Ramos (cell line): ENCODE results near the gene NMNAT2.
"Not testable (repeated sequence)": the region's sequence is repeated elsewhere in the genome, so short reads cannot be mapped to it uniquely, and the experiment has no call there.

Experiments used
- in situ Hi-C: fragments of 300-500 bp; cut with MboI; formaldehyde crosslinking; loops from one replicate; pipeline ENCODE4 v1.14.3; 2022; ENCODE audit warnings: low sequenced_read_pairs; ENCODE audit not compliant: unreplicated experiment

Gene NMNAT2

DNA sequence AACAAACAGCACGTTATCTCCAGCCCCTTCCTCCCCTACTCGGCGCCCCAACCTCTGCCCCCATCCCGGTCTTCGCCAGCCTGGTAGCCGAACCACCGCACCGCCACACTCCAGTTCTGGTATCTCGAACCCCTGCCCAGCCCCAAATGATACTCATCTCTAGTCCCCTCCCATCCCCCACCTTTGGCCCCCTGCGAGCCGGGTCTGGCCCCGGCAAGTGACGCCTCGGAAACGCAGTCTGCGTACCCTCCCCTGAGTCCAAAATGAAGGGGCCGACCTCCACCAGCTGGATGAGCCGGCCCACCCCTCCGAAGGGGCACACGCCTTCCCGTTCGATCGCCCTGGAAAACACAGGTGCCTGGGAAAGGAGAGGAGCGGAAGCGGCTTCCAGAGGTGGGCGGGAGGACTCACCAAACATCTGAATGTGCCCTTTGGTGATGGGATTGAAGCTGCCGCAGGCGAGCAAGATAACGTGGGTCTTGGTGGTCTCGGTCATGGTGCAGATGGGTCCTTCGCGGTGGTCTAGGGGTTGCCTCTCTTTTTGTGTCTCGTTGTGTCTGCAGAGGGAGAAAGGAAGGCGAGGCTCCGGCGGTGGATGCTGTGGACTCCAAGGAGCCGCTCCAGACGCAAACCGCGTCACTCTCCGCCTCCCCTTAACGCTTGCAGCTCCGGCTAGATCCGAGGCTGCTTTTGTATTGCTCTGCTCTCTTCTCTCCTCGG lies at the start of gene NMNAT2:
Gene NMNAT2 (minus strand): TSS at position 609 of the 720 bp plus-strand sequence. CDS start 113 bp downstream, at position 496.
- in situ Hi-C loops = no loop called here

DNA sequence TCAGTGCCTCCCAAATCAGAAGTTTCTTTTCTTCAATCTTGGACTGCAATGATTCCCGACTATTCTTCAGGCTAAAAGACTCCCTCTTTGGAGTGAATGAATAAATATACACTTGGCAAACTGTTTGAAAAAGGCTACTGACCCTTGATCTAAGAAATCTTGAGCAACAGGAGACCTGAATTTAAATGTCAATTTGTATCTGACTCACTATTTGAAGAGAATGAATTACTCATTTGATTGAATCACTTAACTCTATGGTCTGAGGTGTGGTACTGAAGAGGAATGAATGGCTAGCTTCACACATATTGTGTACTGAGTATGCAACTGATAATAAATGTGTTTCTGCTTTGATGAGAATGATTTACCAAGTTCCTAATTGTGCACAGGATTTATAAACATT lies 49.5 kb upstream of the NMNAT2 start:
- in situ Hi-C loops = no loop called here

DNA sequence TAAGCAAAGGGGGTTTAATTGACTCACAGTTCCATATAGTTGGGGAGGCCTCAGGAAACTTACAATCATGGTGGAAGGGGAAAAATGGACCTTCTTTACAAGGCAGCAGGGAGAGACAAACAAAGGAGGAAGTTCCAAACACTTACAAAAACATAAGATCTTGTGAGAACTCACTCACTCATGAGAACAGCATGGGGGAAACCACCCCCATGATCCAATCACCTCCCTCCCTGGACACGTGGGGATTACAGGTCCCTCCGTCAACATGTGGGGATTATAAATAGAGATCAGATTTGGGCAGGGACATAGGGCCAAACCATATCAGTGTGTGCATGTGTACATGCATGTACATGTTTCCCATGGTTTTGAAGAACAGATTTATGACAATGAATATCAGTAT lies 48.6 kb upstream of the NMNAT2 start:
- in situ Hi-C loops = no loop called here

DNA sequence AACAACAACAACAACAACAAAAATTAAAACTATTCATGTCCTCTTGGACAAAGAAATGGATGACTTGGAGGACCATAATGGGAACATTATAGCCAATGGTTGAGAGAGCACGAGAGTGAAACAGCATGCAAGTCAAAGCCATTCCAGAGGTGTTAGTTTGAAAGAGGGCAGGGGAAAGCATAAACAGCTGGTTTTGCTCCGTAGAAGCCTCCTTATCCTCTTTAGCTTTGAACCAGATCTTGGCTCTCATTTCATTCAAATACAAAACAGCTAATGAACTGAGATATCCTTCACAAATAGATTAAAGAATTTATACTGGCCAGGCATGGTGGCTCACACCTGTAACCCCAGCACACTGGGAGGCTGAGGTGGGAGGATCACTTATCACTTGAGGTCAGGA lies 45.4 kb upstream of the NMNAT2 start:
- in situ Hi-C loops = no loop called here

DNA sequence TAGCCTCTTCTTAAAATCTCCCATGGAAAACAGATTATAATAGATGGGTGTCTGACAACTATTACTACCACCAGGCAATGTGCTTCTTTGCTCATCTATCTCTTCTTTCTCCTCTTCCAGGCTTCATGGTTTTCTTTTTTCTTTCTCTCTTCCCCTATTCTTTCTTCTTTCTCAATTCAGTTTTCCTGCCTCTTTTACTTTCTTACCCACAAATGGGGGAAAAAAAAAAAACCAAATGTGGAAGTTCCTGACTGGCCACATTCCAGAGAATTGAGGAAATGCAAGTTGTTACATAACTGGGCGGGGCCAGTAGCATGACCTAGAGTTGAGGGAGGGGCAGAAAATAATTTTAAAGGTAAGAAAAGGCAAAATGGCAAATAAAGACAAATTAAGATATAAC lies 43.2 kb upstream of the NMNAT2 start:
- in situ Hi-C loops = no loop called here

DNA sequence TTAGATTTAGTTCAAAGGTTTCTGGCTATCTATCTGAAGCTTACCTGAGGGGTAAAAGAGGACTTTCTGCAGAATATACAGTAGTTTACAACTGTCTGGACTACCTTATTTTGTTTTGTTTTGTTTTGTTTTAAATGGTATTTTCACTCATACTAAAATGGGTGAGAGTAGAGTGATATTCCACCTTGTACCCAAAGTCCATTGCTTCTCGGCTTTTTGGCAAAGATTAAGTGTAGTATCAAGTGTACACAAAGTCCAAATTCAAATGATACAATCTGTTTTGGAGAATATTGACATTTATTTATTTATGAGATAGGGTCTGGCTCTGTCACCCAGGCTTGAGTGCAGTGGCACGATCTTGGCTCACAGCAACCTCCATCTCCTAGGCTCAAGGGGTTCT lies 42.4 kb upstream of the NMNAT2 start:
- in situ Hi-C loops = no loop called here

DNA sequence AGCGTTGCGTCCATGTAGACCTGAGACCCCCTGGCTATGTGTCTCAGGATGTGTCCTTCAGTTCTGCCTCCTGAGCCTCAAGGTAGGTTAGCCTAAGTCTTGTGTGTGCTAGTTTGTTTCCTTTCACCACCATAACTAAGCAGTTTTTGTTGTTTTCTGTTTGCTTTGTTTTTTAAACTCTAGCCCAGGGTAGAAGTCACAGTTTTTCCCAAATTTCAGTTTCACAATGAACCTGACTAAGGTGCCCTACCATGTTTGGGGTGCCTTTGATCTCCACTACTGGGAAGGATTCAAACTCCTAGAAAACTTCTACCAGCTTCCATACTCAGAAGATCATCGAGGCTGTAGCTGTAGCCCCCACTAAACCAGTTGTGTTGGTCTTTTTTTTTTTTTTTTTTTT lies 39.3 kb upstream of the NMNAT2 start:
- in situ Hi-C loops = no loop called here

DNA sequence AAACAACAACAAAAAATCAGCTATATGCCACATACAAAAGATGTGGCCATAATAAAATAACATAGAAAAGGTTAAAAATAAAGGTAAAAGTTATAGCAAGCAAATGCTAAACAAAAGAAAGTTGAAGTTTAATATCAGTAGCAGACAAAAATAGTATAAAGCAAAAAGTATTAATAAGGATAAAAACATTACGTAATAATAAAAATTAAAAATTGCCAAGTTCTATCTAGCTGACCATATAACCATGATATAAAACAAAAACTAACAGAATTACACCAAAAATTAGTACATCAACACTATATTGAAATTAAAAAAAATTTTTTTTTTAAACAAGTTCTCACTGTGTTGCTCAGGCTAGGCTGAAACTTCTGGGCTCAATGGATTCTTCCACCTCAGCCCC lies 38.6 kb upstream of the NMNAT2 start:
- in situ Hi-C loops = no loop called here

DNA sequence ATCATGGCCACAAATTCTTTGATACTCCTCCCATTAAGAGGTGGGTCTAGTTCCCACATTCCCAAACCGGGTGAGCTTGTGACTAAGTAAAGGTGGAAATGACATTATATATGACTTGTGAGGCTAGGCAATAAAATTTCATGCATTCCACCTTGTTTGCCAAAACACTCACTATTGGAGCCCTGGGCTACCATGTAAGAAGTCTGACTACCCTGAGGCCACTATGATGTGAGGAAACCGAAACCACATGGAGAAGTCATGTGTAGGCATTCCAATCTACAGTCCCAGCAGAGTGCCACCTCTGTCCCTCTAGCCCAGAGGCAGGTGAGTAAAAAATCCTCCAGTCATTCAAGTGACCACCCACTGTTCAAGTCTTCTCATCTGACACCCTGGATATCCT lies 36.2 kb upstream of the NMNAT2 start:
- in situ Hi-C loops = no loop called here

DNA sequence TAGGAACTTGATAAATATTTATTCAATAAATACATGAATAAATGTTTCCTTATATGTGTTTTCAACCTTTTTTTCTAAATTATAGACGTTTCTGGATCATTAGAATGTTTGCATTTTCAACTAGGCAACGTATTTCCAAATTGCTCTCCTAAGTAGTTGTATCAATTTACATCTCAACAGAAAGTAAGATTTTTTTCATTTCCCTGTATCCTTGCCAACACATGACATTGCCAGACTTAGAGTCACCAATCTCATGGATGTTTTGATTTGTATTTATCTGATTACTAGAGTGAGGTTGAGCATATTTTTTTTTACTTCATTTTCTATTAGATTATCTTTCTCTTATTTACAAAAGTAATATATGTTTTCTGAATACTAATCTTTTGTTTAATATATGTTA lies 31.9 kb upstream of the NMNAT2 start:
- in situ Hi-C loops = no loop called here

DNA sequence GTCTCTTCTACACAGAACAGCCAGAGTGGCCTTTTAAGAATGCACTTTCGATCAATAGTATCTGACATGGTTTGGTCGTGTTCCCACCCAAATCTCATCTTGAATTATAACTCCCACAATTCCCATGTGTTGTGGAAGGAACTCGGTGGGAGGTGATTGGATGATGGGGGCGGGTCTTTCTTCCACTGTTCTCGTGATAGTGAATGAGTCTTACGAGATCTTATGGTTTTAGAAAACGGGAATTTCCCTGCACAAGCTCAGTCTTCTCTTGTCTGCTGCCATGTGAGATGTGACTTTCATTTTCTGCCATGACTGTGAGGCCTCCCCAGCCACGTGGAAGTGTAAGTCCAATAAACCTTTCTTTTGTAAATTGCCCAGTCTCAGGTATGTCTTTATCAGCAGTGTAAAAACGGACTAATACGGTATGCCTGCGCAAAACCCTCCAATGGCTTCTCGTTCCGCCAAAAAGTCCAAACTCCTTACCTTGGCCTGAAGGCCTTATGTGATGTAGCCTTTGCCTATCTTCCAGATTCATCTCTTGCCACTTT lies 31.1 kb upstream of the NMNAT2 start:
- in situ Hi-C loops = no loop called here

DNA sequence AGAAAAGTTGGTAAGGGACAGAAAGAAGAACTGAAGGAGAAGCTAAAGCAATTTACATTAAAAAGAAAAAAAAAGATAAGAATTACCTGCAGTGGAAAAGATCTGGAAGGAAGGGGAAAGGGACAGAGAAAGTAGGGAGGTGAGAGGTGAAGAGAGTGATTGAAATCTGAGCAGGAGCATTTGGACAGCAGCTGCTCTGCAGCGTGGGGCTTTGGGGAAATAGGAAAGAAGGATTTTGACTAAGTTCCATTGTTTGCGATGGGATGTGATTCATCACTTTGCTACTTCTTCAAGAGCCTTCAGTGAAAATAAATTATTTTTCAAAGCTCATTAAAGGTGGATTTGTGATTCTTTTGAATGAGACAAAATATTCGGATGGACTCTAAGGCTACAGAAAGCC lies 26.1 kb upstream of the NMNAT2 start:
- in situ Hi-C loops = no loop called here

DNA sequence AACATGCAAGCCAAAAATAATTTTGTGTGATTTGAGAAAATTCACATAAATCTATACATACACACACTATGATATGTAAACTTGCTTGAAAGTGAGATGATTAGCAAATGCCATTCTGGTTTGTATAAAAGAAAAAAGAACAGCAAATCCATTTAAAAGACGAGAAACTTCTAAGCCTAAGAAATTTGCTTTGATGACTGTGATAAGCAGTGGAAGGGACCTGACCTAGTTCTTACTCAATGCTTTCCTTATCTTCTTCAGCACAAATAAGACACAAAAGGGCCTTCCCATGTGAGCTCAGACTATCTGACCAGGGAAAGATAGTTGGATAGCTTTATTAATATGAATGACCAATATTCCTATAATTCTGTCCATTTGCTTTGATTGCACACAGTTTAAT lies 25.3 kb upstream of the NMNAT2 start:
- in situ Hi-C loops = no loop called here

DNA sequence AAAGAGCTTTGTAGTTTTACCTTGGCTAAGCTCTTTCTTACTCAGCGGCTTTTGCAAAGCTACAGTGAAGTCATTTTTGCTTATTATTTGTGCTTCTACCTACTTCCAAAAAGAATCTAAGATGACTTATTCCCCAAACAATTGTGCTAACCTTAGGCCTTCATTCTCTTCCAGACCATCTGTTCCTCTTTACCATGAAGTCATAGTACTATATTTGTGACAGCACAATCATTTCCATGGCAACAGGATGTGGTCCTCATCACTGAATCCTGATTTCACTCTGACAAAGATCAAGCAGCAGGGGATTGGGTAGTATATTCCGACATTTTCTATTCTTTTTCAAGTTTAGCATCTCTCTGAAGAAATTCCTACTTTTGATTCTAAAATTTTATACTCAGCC lies 24.8 kb upstream of the NMNAT2 start:
- in situ Hi-C loops = no loop called here

DNA sequence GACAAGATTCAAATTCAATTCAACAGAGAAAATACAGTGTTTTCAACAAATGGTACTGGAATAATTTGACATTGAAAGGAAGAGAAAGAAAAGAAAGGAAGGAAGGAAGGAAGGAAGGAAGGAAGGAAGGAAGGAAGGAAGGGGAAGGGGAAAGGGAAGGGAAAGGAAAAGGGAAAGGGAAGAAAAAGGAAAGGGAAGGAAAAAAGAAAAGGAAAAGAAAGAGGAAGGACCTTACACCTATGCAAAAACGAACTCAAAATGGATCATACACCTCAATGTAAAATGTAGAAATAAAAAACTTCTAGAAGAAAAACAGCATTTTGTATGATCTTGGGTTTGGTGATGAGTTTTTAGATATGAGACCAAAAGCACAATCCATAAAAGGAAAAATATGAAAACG lies 19.9 kb upstream of the NMNAT2 start:
- in situ Hi-C loops = no loop called here

DNA sequence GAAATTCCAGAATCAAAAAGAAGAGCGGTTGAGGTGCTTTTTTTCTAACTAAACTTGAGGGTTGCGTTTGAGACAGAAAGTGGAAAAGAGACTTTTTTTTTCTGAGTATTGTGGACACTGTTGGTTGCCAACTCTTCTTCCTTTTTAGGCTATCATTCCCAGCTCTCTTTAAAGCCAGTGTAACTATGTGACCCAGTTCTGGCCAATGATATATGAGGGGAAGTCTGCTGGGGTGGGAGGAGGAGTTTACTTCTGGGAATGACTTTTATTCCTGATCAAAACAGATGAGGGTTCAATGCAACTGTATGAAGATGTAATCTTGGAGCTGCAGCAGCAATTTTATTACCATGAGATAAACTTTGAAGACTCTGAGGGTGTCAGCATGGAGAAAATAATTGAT lies 17.3 kb upstream of the NMNAT2 start:
- in situ Hi-C loops = no loop called here

DNA sequence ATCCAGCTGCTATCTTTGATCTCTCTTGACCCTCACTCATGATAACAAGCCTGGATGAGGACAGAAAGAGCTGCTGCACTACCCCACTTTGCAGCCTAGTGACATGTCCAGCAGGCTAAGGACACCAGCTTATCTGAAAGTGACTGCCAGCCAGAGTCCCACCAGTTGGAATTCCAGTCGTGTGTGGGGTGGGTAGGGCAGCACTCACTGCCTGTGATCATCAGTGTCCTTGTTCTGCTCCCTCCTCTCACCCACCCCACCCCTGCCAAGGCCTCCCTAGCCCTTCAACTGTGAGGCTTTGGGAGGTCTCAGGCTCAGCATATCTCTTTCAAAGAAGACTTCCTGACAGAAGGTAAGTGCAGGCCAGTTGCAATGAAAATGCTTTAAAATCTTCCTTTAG lies 15.5 kb upstream of the NMNAT2 start:
- in situ Hi-C loops = no loop called here

DNA sequence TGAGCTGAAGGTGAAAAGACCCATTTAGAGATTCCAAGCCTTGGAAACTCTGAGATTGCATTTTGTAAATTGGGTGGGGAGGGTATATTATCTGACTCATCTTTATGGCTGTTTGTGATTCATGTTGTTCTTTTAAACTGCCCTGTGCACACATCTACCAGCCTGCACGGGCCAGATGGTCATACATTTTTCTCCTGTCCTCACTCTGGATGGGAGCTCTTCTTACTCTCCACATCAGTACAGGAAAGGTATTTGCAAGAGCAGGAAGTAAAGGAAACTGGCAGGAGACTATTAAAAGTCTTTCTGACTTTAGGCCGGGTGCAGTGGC lies 14.3 kb upstream of the NMNAT2 start:
- in situ Hi-C loops = no loop called here

DNA sequence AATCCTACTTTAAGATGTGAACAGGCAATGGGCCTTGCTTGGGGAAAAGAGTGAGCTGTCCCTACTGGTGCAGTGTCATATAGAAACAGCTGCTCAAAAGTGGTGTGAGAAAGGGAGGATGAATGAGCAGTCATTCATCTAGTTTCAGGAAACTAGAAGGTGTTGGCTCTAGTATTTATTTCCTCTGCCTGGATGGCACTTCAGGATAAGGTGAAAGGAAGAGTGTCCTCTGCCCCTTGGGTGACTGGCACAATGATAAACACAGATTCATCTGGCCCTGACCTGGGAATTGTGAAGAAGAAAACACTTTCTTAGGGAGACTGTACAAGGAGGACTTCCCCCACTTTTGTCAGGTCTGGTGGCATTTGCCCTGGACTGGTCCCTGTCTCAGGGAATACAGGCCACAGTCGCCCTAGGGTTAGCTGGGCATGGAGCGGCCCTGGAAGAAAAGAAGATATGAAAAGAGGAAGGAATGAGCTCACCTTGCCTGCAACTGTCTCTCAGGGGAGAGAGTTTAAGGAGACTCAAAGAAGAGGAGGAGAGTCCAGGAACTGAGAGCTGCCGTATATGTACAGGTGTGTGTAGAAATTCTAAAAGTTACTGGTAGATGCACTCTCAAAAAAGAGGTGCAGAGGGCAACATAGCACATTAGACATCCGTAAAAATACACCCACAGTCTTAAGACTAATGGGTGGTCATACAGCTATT lies 13.8 kb upstream of the NMNAT2 start:
- in situ Hi-C loops = no loop called here

DNA sequence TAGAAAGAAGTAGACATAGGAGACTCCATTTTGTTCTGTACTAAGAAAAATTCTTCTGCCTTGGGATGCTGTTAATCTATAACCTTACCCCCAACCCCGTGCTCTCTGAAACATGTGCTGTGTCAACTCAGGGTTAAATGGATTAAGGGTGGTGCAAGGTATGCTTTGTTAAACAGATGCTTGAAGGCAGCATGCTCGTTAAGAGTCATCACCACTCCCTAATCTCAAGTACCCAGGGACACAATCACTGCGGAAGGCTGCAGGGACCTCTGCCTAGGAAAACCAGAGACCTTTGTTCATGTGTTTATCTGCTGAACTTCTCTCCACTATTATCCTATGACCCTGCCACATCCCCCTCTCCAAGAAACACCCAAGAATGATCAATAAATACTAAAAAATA lies 9.4 kb upstream of the NMNAT2 start:
- in situ Hi-C loops = not testable (repeated sequence)

DNA sequence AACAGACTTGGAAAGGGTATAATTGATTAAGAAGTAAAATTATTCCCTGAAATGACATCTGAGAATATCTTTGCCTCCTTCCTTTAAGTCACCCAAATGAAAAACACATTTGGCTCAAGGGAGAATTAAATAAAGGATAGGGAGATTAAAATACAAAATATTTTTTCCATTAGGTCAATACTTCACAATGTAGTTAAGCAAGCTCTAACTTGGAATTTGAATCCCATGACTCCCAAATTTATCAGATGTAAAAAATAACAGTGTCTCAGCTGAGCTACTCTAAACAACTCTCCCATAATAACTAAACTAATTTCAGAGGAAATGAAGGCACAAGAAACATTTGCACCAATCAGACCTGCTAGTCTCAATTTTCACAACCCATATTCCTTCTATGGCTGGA lies 6.5 kb upstream of the NMNAT2 start:
- in situ Hi-C loops = no loop called here

DNA sequence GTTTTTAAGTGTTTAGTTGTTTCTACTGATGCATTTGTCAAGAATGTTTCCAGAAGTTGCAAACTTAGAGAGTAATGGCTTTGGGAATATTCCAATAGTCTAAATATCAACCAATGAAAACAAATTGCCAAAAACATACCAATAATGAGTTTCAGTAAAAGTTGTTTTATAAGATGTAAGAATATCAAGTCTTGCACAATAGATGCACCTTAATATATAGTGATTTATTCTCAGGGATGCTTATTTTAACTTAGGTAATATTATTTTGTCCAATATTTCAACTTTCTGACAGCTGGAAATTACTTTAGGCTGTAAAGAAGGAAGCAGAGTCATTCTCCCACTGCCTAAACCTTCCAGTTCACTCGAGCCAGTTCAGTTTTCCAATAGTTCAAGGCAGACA lies 5.4 kb upstream of the NMNAT2 start:
- in situ Hi-C loops = no loop called here
